Endothelial cell of umbilical vein (primary cell): ENCODE results near the gene FHIT. TPM values are rescaled to one million over a fixed set of nuclear protein-coding genes. Genes with fewer than 3 reads are reported as not detected.

ENCODE experiments used
- BruUV-seq: library from RNA; stranded (reverse); fragments of 400-500 nt; replicated peaks from 2 replicates; lab custom pipeline; 2021; lab: Mats Ljungman, UMichigan
- CTCF ChIA-PET: fragments of 300-600, 350-600 bp; sonication (Branson Sonifier 250); formaldehyde crosslinking; loops from one replicate; lab custom pipeline; 2021; ENCODE audit warnings: antibody characterized with exemption, inconsistent platforms; lab: Charles Lee
- POLR2A ChIA-PET: fragments of 300-600, 350-600 bp; sonication (Branson Sonifier 250); formaldehyde crosslinking; loops from one replicate; lab custom pipeline; 2021; ENCODE audit warnings: antibody characterized with exemption, inconsistent platforms; lab: Charles Lee
- DNase-seq: peaks from one replicate; pipeline ENCODE4 v3.0.0-alpha.2; 2011; ENCODE audit warnings: low read depth, low spot score
- FAIRE-seq: peaks from 2 replicates; lab custom pipeline; 2011; peaks lifted over from hg19 to GRCh38; lab: Jason Lieb, UNC
- H2AFZ ChIP-seq: 2 replicates; pipeline ENCODE4 v1.6.0; 2012; ENCODE audit warnings: low read depth, low read length, control low read depth, inconsistent platforms
- H3K27ac ChIP-seq: 2 replicates; pipeline ENCODE4 v1.5.1; 2011; ENCODE audit warnings: low read depth, mild to moderate bottlenecking, control low read depth, low read length, moderate library complexity; ENCODE audit not compliant: insufficient read depth
- H3K27me3 ChIP-seq, 2 experiments: 2 replicates each; pipeline versions ENCODE4 v1.6.0 to v1.6.1; 2011; ENCODE audit warnings: low read length in 2 of 2, mixed read lengths in 1 of 2; ENCODE audit not compliant: control insufficient read depth in 2 of 2, insufficient read depth in 2 of 2
- H3K36me3 ChIP-seq, 2 experiments: 2 replicates in 1 of 2; 3 replicates in 1 of 2; pipeline ENCODE4 v1.5.1; 2011; ENCODE audit warnings: low read length in 2 of 2, mild to moderate bottlenecking in 1 of 2, moderate library complexity in 1 of 2; ENCODE audit not compliant: control insufficient read depth in 2 of 2, insufficient read depth in 2 of 2; ENCODE audit errors: extremely low read depth in 1 of 2
- H3K4me1 ChIP-seq: 3 replicates; pipeline ENCODE4 v1.5.1; 2011; ENCODE audit warnings: mild to moderate bottlenecking, low read length; ENCODE audit not compliant: control insufficient read depth, insufficient read depth; ENCODE audit errors: extremely low read depth
- H3K4me2 ChIP-seq: 2 replicates; pipeline ENCODE4 v1.6.1; 2011; ENCODE audit warnings: low read length, control low read depth, mixed read lengths; ENCODE audit not compliant: insufficient read depth
- H3K4me3 ChIP-seq, 3 experiments: fragments of 200-600 bp in 1 of 3; sonication (generic), shearing (Covaris generic) in 1 of 3; replicated peaks in 1 of 3; 2 replicates each; pipeline ENCODE4 v1.5.1; 2011 to 2016; ENCODE audit warnings: control low read depth in 3 of 3, low read length in 3 of 3, mild to moderate bottlenecking in 2 of 3, inconsistent platforms in 1 of 3, low read depth in 1 of 3, moderate library complexity in 1 of 3; ENCODE audit not compliant: insufficient read depth in 1 of 3
- H3K79me2 ChIP-seq: 2 replicates; pipeline ENCODE4 v1.6.0; 2012; ENCODE audit warnings: low read length, inconsistent platforms; ENCODE audit not compliant: control insufficient read depth, insufficient read depth
- H3K9ac ChIP-seq: replicated peaks from 2 replicates; pipeline ENCODE3; 2011; ENCODE audit warnings: low read length, control low read depth; ENCODE audit not compliant: insufficient read depth; ENCODE audit errors: extremely low read depth
- H3K9me1 ChIP-seq: replicated peaks from 3 replicates; pipeline ENCODE4 v1.6.0; 2011; ENCODE audit warnings: mild to moderate bottlenecking, low read length; ENCODE audit not compliant: control insufficient read depth, insufficient read depth; ENCODE audit errors: extremely low read depth
- H3K9me3 ChIP-seq: replicated peaks from 2 replicates; pipeline ENCODE4 v1.5.1; 2012; ENCODE audit warnings: low read length, inconsistent platforms; ENCODE audit not compliant: control insufficient read depth, insufficient read depth
- H4K20me1 ChIP-seq: replicated peaks from 2 replicates; pipeline ENCODE3; 2011; ENCODE audit warnings: mild to moderate bottlenecking, low read length; ENCODE audit not compliant: control insufficient read depth, insufficient read depth; ENCODE audit errors: extremely low read depth
- CTCF ChIP-seq, 2 donors: IDR thresholded peaks; 1 replicate in 1 of 2; 2 replicates in 1 of 2; pipeline ENCODE4 v1.5.1; 2011; ENCODE audit warnings: low read length in 2 of 2, mild to moderate bottlenecking in 2 of 2, moderate library complexity in 2 of 2, control low read depth in 1 of 2, inconsistent platforms in 1 of 2, low read depth in 1 of 2; ENCODE audit not compliant: insufficient read depth in 1 of 2; ENCODE audit errors: extremely low read depth in 1 of 2
- EZH2 ChIP-seq: IDR thresholded peaks from 2 replicates; pipeline ENCODE4 v1.6.1; 2012; ENCODE audit warnings: borderline replicate concordance, low read depth, mild to moderate bottlenecking, moderate library complexity, low read length, inconsistent platforms; ENCODE audit not compliant: severe bottlenecking
- FOS ChIP-seq: IDR thresholded peaks from 2 replicates; pipeline ENCODE4 v1.6.1; 2011; ENCODE audit warnings: mild to moderate bottlenecking, low read length, moderate library complexity, borderline replicate concordance; ENCODE audit not compliant: insufficient read depth
- GATA2 ChIP-seq: IDR thresholded peaks from 2 replicates; pipeline ENCODE4 v1.7.0; 2011; ENCODE audit warnings: low read depth, mild to moderate bottlenecking, moderate library complexity, mixed read lengths, low read length; ENCODE audit not compliant: insufficient read length, insufficient read depth
- JUN ChIP-seq: IDR thresholded peaks from 2 replicates; pipeline ENCODE4 v1.6.1; 2011; ENCODE audit warnings: borderline replicate concordance, low read depth; ENCODE audit not compliant: insufficient read length, insufficient read depth
- MAX ChIP-seq: IDR thresholded peaks from 2 replicates; pipeline ENCODE4 v1.6.1; 2011; ENCODE audit not compliant: insufficient read depth, insufficient read length
- MYC ChIP-seq: IDR thresholded peaks from one replicate; pipeline ENCODE4 v1.6.1; 2011; ENCODE audit warnings: mild to moderate bottlenecking, low read depth, low read length
- POLR2A ChIP-seq: IDR thresholded peaks from 2 replicates; pipeline ENCODE4 v1.6.1; 2012; ENCODE audit warnings: low read depth, mild to moderate bottlenecking, control low read depth, low read length
- POLR2AphosphoS5 ChIP-seq: IDR thresholded peaks from 2 replicates; pipeline ENCODE4 v1.6.1; 2012; ENCODE audit warnings: low read depth, mild to moderate bottlenecking, control low read depth, low read length, moderate library complexity; ENCODE audit not compliant: insufficient read depth
- dilution Hi-C: fragments of 300-500 bp; cut with MboI; formaldehyde crosslinking; loops from one replicate; pipeline ENCODE4 v1.15.0; 2019; ENCODE audit warnings: low sequenced_read_pairs; ENCODE audit not compliant: extremely low pct_ligation_motif_present
- intact Hi-C: fragments of 100-400 bp; cut with micrococcal nuclease; formaldehyde crosslinking; loops from one replicate; pipeline ENCODE4 v1.10.0; 2022
- polyA plus RNA-seq, 4 experiments: library from polyadenylated mRNA; depleted of rRNA in 3 of 4; stranded (reverse) in 3 of 4; unstranded in 1 of 4; fragments of >200 nt; gene quantifications; 2 replicates each; pipeline versions ENCODE4 v1.2.1 to v1.2.3, GENCODE V29; 2011 to 2012; ENCODE audit warnings: missing spikeins in 1 of 4
- total RNA-seq: library from RNA; stranded (reverse); gene quantifications from 2 replicates; pipeline ENCODE4 v1.2.3, GENCODE V29; 2021

Gene FHIT
- total and polyA plus RNA-seq, 2 donors (not counting 3 experiments of a cell fraction or from before 2014, with no cell fraction given), result 0.47 to 2.2 TPM

GRCh38 chr3:59885101-59885500 lies 1366.2 kb downstream of the FHIT start:
- Histone ChIP-seq H3K79me2 (no peaks in the 10 kb centered on the region), H3K4me3 (no peak overlapping the region), H3K36me3 (no peaks in the 10 kb centered on the region), H3K4me1 (no peaks in the 10 kb centered on the region), H3K27me3 (no peaks in the 10 kb centered on the region), H3K4me2 (no peak overlapping the region), H3K9ac (no peak overlapping the region), H3K9me1 (no peaks in the 10 kb centered on the region), H3K9me3 (no peaks in the 10 kb centered on the region), H2AFZ (no peak overlapping the region), H3K27ac (no peak overlapping the region), H4K20me1 (no peaks in the 10 kb centered on the region)
- intact Hi-C loops (no loop called here), dilution Hi-C loops (no loop called here)
- ChIA-PET CTCF (no interaction called here), POLR2A (no interaction called here)
- no peak for TF ChIP-seq CTCF (IDR thresholded peaks at IDR 0.05; ENCODE audit: extremely low read depth in 1 of 2, insufficient read depth in 1 of 2, low read depth in 1 of 2, low read length in 2 of 2)
- no peak for TF ChIP-seq POLR2A
- no peak for TF ChIP-seq MAX
- DNase-seq (no peak), FAIRE-seq (no peak)
- no TSS peak for BruUV-seq

GRCh38 chr3:59884409-59884808 lies 1366.8 kb downstream of the FHIT start:
- H3K4me1 ChIP-seq, result no peaks in the 10 kb centered on the region
- ChIA-PET POLR2A (no interaction called here), CTCF (no interaction called here)
- H3K4me3 ChIP-seq, result no peak overlapping the region
- FAIRE-seq (no peak), DNase-seq (no peak)
- TF ChIP-seq EZH2 (no peak), FOS (no peak), JUN (no peak), GATA2 (no peak), MAX (no peak), POLR2AphosphoS5 (no peak), POLR2A (no peak), MYC (no peak), CTCF (IDR thresholded peaks at IDR 0.05; ENCODE audit: extremely low read depth in 1 of 2, insufficient read depth in 1 of 2, low read depth in 1 of 2, low read length in 2 of 2) (no peak)
- no TSS peak for BruUV-seq
- intact Hi-C loops (no loop called here), dilution Hi-C loops (no loop called here)
- H4K20me1 ChIP-seq, result no peaks in the 10 kb centered on the region
- no peaks in the 10 kb centered on the region for H3K9me3 ChIP-seq
- H3K27ac ChIP-seq, result no peak overlapping the region
- H3K36me3 ChIP-seq, result no peaks in the 10 kb centered on the region
- no peaks in the 10 kb centered on the region for H3K79me2 ChIP-seq
- no peaks in the 10 kb centered on the region for H3K27me3 ChIP-seq
- no peak overlapping the region for H3K4me2 ChIP-seq
- H3K9ac ChIP-seq, result no peak overlapping the region
- H2AFZ ChIP-seq, result no peak overlapping the region
- H3K9me1 ChIP-seq, result no peaks in the 10 kb centered on the region
